Osteoblast (primary cell): ENCODE data around the gene CPZ. TPM values are rescaled to one million over a fixed set of nuclear protein-coding genes. Genes with fewer than 3 reads are reported as not detected.

Source experiments
- total RNA-seq: library from RNA; depleted of rRNA; stranded (reverse); fragments of >200 nt; gene quantifications from 2 replicates; pipeline ENCODE4 v1.2.3, GENCODE V29; 2012

Gene CPZ
- total RNA-seq, 1 donor: 44.5 TPM

Other genes starting within 250 kb of the CPZ start
- 24.2 and 29.2 TPM in 2 replicates for gene ACOX3, start 152.0 kb upstream of the CPZ start, total RNA-seq
- 19.7 and 21.7 TPM in 2 replicates for gene TRMT44, start 152.0 kb upstream of the CPZ start, total RNA-seq
- 1.2 and 1.8 TPM in 2 replicates for gene GPR78, start 12.4 kb upstream of the CPZ start, total RNA-seq